Stimulated activated CD4-positive, alpha-beta T cell treated with anti-CD3 and anti-CD28 coated beads, Interleukin-15, amount 100 ng/mL, for 48 hours (primary cell): ENCODE data around the gene GTF2H2.
"Not testable (repeated sequence)": the region's sequence is repeated elsewhere in the genome, so short reads cannot be mapped to it uniquely, and the experiment has no call there.

Experiments
- DNase-seq, 2 donors: peaks; one replicate each; pipeline ENCODE4 v3.0.0-alpha.2; 2020; ENCODE audit warnings: low read depth in 2 of 2

The GTF2H2 gene

DNA sequence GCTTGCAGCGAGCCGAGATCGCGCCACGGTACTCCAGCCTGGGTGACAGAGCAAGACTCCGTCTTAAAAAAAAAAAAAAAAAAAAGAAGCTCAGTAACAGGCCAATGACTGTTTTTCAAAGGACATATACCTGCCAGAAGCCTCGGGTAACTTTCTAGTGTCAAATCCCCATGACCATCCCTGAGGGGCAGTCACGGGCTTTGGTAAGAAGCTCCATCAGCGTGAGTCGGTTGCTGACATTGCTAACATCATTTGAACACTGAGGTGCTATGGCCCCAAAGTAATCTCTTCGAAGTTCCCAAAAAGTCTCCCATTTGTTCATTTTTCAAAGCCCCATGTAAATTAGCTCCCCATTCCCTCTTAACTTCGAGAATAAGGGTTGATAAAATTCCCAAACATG, 53.9 kb downstream of the GTF2H2 start:
- no peak for DNase-seq

- no peak for DNase-seq
Measured at GRCh38 chr5:71011194-71011792, 56.2 kb downstream of the GTF2H2 start.

- DNase-seq, result not testable (repeated sequence)
Measured at GRCh38 chr5:71006983-71007382, 60.5 kb downstream of the GTF2H2 start.
